HG03025 (cell line): ENCODE results near the gene ANKRD44.

ENCODE experiments used
- ATAC-seq: cut with Tn5 transposase; IDR thresholded peaks from one replicate; pipeline ENCODE4 v1.9.1; 2021; ENCODE audit warnings: mild to moderate bottlenecking, moderate library complexity; ENCODE audit not compliant: unreplicated experiment, low FRiP score

The ANKRD44 gene

DNA sequence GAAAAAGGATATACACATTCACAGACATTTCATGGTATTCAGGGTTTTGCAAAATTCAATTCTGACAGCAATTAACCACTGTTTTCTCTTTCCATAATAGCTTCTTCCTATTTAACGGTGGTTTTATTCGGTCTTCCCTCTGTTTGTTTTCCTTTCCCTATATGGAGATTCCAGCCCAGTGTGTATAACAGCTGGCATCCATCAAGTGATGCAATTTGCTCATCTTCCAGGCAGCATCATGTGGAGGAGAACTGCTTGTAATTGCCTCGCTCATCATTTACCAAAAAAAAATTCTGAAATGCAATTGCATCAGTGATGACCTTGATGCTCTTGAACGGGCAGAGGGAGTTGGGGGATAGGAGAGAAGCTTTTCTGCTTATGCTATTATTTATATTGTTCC lies 218.1 kb downstream of the ANKRD44 start:
- ATAC-seq = no peak

DNA sequence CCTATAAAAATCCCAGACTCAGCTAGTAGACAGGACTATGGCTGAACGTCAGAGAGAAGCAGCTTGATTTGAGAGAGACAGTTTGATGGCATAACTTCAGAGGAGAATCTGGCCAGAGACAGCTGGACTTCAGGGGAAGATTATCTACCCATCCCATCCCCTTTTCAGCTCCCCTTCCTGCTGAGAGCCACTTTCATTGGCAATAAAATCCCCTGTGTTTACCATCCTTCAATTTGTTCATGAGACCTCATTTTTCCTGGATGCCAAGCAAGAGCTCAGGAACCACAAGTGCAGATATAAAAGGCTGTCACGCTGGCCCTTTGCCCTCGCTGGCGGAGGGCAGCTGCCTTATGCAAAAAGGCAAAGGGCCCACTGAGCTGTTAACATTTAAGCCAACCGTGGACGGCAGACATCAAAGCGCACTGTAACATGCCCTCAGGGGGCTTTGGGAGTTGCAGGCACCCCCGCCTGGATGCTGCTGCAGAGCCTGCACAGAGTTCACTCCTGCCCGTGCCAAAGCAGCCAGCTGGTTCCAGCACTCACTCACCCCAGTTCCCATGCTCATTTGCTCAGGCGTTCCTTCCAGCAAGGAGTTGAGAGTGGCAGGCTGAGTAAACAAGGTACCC lies 219.7 kb downstream of the ANKRD44 start:
- no peak for ATAC-seq

GRCh38 chr2:197089655-197090054 lies 220.9 kb downstream of the ANKRD44 start:
- ATAC-seq = no peak

DNA sequence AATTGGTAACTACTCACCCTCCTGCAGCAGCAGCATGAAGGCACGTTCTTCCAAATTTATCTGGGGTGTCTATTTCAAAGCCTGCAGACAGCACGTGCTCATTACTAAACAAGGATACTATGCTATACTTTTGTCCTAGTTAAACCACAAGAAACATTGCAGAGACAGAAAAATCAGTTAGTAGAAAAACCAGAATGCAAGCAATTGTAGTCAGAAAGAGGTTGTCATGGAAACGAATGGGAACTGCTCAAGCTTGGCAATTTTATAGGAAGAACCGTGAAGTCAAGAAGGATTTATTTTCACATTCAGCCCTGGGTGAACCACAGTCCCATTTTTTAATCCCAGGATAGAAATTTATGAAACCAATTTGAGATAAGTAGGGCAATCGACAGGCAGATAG lies 221.9 kb downstream of the ANKRD44 start:
- no peak for ATAC-seq

GRCh38 chr2:197086500-197086899 lies 224.1 kb downstream of the ANKRD44 start:
- ATAC-seq = no peak

DNA sequence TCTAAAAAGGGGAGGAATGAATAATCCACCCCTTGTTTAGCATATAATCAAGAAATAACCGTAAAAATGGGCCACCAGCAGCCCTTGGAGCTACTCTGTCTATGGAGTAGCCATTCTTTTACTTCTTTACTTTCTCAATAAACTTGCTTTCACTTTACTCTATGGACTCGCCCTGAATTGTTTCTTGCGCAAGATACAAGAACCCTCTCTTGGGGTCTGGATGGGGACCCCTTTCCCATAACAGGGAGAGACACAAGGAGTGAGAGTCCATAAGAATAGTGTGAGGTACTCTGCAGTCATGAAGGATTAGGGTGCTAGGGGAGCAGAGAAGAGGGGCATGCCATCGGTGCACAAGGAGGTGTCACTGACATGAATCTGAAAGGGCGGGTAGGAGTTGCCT lies 224.9 kb downstream of the ANKRD44 start:
- ATAC-seq = no peak

DNA sequence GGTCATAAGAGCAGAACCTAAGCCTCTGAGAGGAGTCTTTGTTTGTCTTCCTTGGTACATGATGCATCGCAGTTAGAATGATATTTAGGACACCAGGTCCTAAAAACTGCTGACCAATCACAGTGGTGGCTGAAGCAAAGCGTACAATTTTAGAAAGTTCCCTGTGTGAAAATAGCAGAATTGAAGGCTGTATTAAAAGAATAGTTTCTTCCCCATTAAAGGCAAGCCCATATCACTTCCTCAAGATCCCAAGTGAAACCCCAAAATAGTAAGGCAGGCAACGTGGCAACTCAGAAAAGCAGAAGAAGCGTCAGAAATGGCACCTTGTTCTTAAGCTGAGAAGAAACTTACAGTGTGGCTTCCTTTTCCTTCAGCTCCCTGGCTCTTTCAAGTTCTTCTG lies 229.3 kb downstream of the ANKRD44 start:
- no peak for ATAC-seq

- ATAC-seq = no peak
These were observed 229.9 kb downstream of the ANKRD44 start for GRCh38 chr2:197080578-197081216.

DNA sequence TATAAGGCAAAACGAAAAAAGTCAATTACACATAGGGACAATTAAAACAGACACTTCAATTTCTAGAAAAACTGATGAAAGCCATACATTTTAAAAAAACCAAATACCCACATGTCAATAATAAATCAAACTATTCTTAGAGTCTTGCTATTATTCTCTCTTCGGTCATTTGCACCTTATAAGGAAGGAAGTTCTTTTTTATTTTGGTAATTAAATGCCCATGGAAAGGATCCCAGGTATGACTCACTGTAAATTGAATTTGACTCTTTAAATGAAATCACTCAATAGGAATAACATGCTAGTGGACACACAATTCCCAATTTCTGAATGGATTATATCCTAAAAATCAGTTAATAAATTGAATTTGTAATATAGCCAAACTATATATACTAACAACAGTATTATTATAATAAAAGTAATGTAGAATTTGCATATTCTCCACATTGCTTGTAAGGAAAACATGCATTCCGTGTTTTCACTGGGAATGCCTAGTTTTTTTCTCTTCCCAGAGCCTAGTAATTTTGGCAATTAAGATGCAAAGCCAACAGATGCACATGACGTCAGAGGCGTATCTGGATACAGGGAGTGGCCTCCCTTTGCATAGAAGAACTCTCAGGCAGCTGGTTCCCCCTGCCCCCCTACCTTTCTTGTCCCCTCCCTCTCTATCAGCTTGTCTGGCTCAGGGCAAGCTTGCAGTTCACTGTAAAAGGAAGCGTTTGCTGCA lies 230.6 kb downstream of the ANKRD44 start:
- no peak for ATAC-seq

DNA sequence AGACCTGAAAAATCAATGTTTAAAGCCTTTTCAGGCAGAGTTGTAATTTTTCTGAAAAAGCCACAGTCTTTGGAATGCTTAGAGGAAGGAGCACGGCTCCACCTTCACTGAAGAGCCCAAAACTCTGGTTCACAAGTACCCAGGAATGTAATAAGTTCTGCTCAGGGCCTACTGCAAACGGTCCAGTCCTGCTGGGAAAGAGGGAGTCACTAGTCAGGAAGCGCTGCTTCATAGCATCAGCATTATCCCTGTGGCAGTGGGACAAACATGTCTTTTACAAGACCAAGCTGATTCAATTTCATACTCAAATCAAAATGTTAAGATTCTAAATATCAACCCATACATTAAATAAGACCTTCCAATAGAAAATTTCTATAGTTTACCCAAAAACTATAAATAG lies 231.2 kb downstream of the ANKRD44 start:
- ATAC-seq = no peak

DNA sequence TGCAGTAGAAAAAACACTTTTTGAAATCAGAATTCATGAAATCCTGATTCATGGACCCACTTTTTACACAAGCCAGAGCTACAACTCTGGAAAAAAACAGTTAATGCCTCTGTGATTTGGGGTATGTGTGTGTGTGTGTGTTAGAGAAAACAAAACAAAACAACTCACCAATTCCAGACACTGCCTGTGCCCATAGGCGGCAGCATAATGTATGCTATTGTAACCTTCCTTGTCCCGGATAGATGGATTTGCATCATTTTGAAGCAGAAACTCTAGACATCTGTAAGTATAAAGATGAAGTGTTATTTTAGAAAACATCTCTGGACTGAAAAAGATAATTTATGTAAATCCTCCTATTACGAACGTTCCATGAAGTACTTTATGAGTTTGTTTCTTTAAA lies 232.0 kb downstream of the ANKRD44 start:
- ATAC-seq = no peak

GRCh38 chr2:197077336-197077735 lies 233.2 kb downstream of the ANKRD44 start:
- no peak for ATAC-seq

GRCh38 chr2:197076652-197077051 lies 233.9 kb downstream of the ANKRD44 start:
- ATAC-seq = no peak

DNA sequence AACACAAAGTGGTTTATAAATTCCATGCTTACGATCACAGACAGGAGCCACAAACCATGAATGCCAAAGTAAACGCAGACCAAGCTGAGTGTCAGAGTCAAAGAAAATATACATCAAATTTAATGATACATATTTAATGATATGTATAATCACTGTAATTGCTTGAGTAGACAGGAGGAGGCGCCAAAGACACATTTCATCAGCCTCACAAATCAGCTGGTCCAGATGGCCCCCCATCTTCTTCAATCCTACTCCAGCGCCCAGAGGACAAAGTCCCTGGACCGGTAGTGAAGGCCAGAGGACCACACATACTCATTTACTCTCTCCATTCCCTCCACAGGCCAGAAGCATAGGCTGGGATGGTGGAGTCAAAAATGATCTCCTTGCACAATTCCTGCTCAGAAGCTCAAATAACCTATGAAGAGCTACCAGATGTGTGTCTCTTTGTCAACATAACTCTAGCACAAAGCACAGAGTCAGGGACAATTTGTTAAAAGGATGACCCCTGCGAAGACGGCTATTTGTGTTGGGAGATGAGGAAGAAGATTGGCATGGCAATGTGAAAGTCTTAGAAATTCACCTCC lies 234.7 kb downstream of the ANKRD44 start:
- ATAC-seq = no peak

DNA sequence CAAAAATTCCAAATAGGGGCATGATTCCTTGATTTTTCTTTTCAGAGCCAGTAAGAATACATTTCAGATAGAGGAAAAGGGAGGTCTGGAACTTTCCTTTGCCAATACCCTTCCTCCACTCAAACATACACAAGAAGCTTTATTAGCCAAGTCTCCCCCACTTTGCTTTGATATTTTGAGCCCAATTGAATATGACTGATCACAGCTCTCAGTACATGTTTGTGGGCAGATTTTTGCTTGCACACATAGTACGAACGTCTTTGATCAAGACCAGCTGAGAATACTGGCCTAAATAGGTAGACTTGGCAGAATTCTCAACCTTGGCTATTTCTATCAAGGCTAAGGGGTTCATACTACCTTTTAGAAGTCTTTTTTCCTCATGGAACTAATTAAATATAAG lies 235.3 kb downstream of the ANKRD44 start:
- ATAC-seq = no peak

DNA sequence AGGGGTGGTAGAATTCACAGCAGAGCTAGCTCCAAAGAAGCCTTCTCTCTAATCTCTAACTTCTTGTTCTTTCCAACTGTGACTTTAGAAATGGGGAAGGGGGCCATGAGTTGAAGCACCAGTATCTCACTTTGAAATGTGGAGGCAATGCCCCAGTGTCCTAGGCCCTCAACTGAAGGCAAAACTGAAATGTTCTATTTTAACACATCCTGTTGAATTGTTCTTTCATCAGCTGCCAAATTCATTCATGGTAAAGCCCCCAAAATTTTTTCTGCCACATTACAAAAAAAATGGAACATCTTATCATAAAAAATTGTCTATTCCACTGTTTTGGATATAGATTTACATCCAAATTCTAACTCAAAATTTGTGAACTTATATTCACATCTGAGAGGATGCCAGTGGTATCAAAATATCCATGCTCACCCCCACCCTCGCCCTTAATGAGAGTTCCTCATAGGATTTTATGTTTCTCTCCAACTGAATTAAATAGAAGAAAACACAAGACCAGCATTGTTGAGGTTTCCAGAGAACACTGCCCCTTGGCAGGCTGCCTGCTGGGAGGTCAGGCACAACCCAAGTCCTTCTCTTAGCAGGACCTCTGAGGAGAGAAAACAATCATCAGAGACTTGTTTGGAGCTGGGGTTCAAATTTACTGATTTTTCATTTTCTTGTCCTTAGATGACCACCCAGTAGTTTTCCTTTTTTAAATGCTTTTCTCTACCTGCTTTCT lies 236.7 kb downstream of the ANKRD44 start:
- ATAC-seq = no peak

DNA sequence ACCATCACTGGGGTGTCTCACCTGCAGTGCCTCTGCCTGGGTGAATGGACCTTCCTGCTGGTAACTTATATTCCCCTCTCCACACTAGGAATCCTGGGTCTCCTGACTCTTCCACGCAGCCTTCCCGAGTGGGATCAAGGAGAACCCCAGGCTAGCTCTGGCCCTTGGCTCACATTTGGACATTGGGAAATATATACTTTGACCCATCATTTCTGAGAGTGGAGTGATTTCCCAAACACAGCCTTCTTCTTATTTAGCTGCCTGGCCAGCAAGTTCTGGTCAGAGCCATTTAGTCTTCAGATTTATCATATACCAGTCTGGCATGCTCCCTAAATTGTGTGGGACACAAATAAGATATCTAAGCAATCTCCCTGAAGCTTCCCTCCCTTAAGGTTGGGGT lies 237.3 kb downstream of the ANKRD44 start:
- no peak for ATAC-seq

DNA sequence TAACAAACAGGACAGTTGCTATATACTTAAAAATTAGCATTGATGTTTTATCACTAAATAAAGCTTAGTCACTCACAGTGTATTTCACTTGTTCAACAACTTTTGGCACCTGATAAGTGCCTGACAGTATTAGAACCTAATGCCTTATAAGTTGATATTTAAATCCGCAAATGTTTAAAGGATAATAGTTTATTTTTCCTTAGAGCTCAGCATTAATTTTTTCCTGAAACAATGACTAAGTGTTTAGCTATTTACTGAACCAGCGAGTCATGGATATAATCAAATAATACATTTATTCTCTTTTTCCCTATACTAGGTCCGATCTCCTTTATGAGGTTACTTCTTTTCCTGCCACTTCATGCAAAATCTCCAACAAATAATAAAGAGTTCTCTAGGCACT lies 238.0 kb downstream of the ANKRD44 start:
- no peak for ATAC-seq

DNA sequence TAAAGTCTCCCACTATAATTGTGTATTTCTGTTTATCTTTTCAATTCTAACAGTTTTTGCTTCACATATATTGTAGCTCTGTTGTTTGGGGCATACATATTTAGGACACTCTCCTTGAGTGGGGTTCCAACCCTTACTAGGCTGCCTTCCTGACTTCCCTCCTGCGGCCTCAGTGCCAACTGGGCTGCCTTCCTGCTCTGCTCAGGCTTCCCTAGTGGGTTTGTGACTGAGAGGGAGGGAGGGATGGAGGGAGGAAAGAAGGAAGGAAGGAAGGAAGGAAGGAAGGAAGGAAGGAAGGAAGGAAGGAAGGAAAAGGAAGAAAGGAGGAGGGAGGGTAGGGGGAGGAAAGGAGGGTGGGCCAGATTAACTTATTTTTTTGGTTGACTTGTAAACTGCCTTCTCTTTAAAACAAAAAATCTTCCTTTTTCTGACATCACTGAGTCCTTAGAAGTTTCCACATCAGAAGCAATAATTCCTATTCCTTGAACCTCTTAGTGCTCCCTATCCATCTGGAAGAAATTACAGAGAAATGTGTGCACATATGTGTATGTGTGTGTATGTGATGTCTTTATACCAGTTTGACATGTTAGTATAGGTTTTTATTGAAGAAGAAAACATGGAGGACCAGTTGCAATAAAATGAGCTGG lies 238.7 kb downstream of the ANKRD44 start:
- no peak for ATAC-seq

- no peak for ATAC-seq
These were observed 239.4 kb downstream of the ANKRD44 start for GRCh38 chr2:197071213-197071612.
